ENCODE results near the gene CIBAR2. TPM values are rescaled to one million over a fixed set of nuclear protein-coding genes. Genes with fewer than 3 reads are reported as not detected.

CIBAR2 gene
- total and polyA plus RNA-seq, 2 experiments from 2014 or later, result not detected

- H3K27ac Mint-ChIP-seq, result no peak overlapping the region; the same call in 1 of the 2 replicates
- no peak for TF ChIP-seq ETS1 (IDR thresholded peaks at IDR 0.05)
- TF ChIP-seq ZNF331 (CRISPR knock-in tag; IDR thresholded peaks at IDR 0.05; ENCODE audit: low read depth), result no peak
- TF ChIP-seq ZNF114 (CRISPR knock-in tag; IDR thresholded peaks at IDR 0.05), result no peak
- no peak for TF ChIP-seq EZH2 (IDR thresholded peaks at IDR 0.05; ENCODE audit: low read depth, unreplicated experiment)
- Histone ChIP-seq H3K4me3 (no peak overlapping the region), H3K4me2 (no peak overlapping the region), H2AFZ (no peak overlapping the region), H3K27me3 (ENCODE audit: insufficient read depth) (peaks cover 4% of the 10 kb centered on the region), H3K4me1 (ENCODE audit: insufficient read depth) (0 out of 2 replicates have a peak, but pooled peaks cover 3% of the 10 kb centered on the region), H3K9me2 (ENCODE audit: insufficient read depth) (no peaks in the 10 kb centered on the region), H3K36me3 (ENCODE audit: insufficient read depth) (no peaks in the 10 kb centered on the region), H3K27ac (ENCODE audit: low read depth) (no peak overlapping the region), H4K20me1 (replicated peaks; ENCODE audit: insufficient read depth) (no peaks in the 10 kb centered on the region; the same call in 1 of the 2 replicates), H3K79me2 (replicated peaks; ENCODE audit: insufficient read depth) (no peaks in the 10 kb centered on the region), H3F3A (replicated peaks; ENCODE audit: low read depth) (no peaks in the 10 kb centered on the region)
- DNase-seq (ENCODE audit: low spot score) (no peak), ATAC-seq (no peak)
- peaks cover 17% of the 10 kb centered on the region for H3K27me3 Mint-ChIP-seq (ENCODE audit: insufficient read depth, low read depth, poor library complexity)
- no peak overlapping the region for H3K4me3 Mint-ChIP-seq
- H3K9me3 Mint-ChIP-seq, result no peaks in the 10 kb centered on the region
- no peaks in the 10 kb centered on the region for H3K36me3 Mint-ChIP-seq (ENCODE audit: low read depth)
- H3K4me1 Mint-ChIP-seq, result peaks cover 14% of the 10 kb centered on the region
Measured at GRCh38 chr16:85090181-85090580, 22.1 kb downstream of the CIBAR2 start.

- H3K36me3 ChIP-seq (ENCODE audit: insufficient read depth), result no peaks in the 10 kb centered on the region
- DNase-seq (ENCODE audit: low spot score) (no peak), ATAC-seq (no peak)
- peaks cover 18% of the 10 kb centered on the region for H3K4me1 Mint-ChIP-seq
- H2AFZ ChIP-seq, result no peak overlapping the region
- H3K27ac ChIP-seq (ENCODE audit: low read depth), result 0 out of 2 replicates have a peak overlapping the region, but pooled peaks have one; percentile 19
- no peaks in the 10 kb centered on the region; the same call in 1 of the 2 replicates for H4K20me1 ChIP-seq (replicated peaks; ENCODE audit: insufficient read depth)
- peaks cover 10% of the 10 kb centered on the region for H3K27me3 ChIP-seq (ENCODE audit: insufficient read depth)
- peaks cover 22% of the 10 kb centered on the region for H3K27me3 Mint-ChIP-seq (ENCODE audit: insufficient read depth, low read depth, poor library complexity)
- H3K4me2 ChIP-seq, result no peak overlapping the region
- no peaks in the 10 kb centered on the region for H3K36me3 Mint-ChIP-seq (ENCODE audit: low read depth)
- H3K27ac Mint-ChIP-seq, result no peak overlapping the region
- no peaks in the 10 kb centered on the region for H3K79me2 ChIP-seq (replicated peaks; ENCODE audit: insufficient read depth)
- 0 out of 2 replicates have a peak, but pooled peaks cover 2% of the 10 kb centered on the region for H3F3A ChIP-seq (replicated peaks; ENCODE audit: low read depth)
- H3K4me3 Mint-ChIP-seq, result no peak overlapping the region
- no peaks in the 10 kb centered on the region for H3K9me2 ChIP-seq (ENCODE audit: insufficient read depth)
- 0 out of 2 replicates have a peak, but pooled peaks cover 3% of the 10 kb centered on the region for H3K4me1 ChIP-seq (ENCODE audit: insufficient read depth)
- H3K9me3 Mint-ChIP-seq, result no peaks in the 10 kb centered on the region
- no peak overlapping the region for H3K4me3 ChIP-seq
- TF ChIP-seq CREB1 (CRISPR knock-in tag; IDR thresholded peaks at IDR 0.05; ENCODE audit: low read depth) (no peak), NANOG (IDR thresholded peaks at IDR 0.05; ENCODE audit: borderline replicate concordance) (no peak), REST (IDR thresholded peaks at IDR 0.05; ENCODE audit: unreplicated experiment) (no peak), POLR2AphosphoS5 (IDR thresholded peaks at IDR 0.05; ENCODE audit: low read depth) (no peak), ETS1 (IDR thresholded peaks at IDR 0.05) (no peak), CTCF (conservative IDR thresholded peaks at IDR 0.05; ENCODE audit: low read depth in 2 of 2) (no peak)
Measured at GRCh38 chr16:85089525-85089924, 22.7 kb downstream of the CIBAR2 start.
